ENCODE results near the gene LIMS1.
A peak's percentile ranks its signal among the peaks of the same experiment; 100 is the strongest.
"Not testable (repeated sequence)": the region's sequence is repeated elsewhere in the genome, so short reads cannot be mapped to it uniquely, and the experiment has no call there.

LIMS1 gene

GRCh38 chr2:108719149-108720044 is 185.1 kb downstream of the LIMS1 start, which contains the start of gene RANBP2:
TSS of gene RANBP2 (plus strand) at chr2:108719482. CDS start at chr2:108719607, 125 bp downstream.
- peak; percentile 82 to 84 for DNase-seq (ENCODE audit: low read depth in 2 of 2, low spot score in 1 of 2)

DNA sequence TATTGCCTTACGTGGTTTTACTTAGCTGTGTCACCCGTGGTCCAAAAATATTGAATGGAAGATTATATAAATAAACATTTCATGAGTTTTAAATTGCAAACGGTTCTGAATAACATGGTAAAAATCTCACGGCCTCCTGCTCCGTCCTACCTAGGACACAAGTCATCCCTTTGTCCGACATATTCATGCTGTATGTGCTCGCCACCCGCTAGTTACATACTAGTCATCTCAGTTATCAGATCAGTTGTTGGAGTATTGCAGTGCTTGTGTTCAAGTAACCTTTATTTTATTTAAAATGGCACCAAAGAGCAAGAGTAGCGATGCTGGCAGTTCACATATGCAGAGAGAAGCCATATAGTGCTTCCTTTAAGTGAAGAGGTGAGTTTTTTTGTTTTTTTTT is 191.8 kb downstream of the LIMS1 start:
- not testable (repeated sequence) for DNase-seq (ENCODE audit: low read depth in 2 of 2, low spot score in 1 of 2)

GRCh38 chr2:108734656-108735055 is 200.4 kb downstream of the LIMS1 start:
- not testable (repeated sequence) for DNase-seq (ENCODE audit: low read depth in 2 of 2, low spot score in 1 of 2)

Measured in stimulated activated CD8-positive, alpha-beta memory T cell treated with anti-CD3 and anti-CD28 coated beads, Interleukin-4, amount 100 ng/mL, for 1 hour (primary cell).